ENCODE measurements around the gene CNN2.

Gene CNN2

DNA sequence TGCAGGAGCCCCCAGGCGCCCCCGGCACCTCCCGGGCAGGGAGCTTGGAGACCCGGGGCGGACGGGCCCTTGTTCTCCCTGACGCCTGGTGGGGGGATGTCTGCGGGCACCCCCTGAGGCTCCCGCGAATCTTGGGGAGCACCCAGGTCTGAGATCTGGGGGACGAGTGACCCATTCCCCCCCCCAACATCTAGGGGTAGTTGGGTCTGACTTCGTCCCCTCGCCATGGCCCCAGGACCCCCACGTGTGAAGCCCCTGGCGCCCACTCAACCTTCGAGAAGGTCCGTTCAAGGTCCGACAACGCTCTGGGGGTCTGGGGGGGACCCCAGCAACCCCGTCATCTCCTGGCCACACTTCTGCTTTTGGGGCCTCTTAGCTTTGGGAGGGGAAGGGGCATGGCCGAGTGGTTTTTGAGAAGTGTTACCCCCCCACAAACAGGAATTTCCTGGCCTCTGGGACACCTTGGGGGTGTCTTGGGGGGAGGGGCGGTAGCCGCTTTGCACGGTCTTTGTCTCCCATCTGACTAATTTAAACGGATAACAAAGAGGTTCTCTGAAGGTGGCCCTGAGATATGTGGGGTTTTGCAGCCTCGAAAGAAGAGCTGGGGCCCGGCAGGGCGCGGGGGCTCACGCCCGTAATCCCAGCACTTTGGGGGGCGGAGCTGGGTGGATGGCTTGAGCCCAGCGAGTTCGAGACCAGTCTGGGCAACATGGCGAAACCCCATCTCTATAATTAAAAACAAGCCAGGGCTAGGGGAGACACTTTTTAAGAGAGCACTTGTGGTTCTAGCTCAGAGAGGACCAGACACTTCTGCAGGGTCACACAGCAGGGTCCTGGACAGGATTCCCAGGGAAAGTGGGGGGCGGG is 608 bp downstream of the CNN2 start:
- no peak for DNase-seq (ENCODE audit: low spot score)

DNA sequence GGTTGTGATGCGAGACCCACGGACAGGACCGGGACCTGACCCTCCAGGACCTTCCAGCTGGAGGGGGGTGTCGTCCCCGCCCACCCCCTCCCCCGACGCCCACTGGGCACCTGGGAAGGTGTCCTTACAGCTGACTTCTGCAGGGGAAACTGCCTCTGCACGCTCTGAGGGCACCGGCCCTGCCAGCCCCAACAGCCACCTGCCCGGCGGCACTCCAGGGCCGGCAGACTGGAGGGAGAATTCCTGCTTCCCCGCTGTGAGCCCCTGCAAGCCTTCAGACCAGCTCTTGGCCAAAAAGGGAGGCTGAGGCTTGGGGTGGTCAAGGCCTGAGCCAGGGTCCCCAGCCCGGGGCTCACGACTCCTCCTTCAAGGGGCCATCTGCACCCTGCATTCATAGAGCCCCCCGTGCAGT is 1.2 kb downstream of the CNN2 start:
- DNase-seq (ENCODE audit: low spot score): no peak

DNA sequence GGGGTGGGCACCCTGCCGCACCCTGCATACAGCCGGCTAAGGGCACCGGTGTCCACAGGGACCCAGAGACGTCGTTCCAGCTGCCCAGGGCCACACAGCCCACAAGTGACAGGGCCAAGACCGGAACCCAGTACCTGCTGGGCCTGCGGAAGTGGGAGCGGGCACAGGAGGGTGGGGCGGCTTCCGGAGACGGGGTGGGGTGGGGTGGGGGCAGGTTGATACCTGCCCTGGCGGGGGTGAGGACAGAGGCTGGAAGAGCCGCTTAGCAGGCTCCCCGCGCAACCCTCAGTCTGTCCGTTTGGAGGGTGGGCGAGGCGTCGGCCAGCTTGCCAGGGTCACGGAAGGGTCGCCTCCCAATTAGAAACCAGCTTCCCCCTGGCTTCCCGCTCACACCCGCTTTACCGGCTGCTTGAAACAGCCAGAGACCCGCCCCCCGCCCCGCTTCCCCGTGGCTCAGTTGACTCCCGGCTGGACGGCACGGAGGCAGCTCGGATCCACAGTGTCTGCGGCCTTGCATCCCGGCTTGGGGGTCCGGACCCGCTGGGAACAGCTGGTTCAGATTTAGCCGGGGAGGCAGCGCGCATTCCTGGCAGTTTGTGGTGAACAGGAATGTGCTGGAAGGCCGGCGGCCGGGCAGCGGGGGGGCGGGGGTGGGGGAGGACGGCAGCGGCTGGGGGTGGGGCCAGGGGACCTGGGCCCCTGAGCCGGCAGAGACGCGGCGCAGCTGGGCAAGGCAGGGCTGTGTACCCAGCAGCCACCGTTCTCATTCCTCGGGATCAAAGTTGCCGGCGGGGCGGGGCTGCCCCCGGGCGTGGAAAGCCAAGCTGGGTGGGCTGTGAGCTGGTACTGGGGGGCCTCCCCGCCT is 1.9 kb downstream of the CNN2 start:
- DNase-seq (ENCODE audit: low spot score): peak; percentile 63

DNA sequence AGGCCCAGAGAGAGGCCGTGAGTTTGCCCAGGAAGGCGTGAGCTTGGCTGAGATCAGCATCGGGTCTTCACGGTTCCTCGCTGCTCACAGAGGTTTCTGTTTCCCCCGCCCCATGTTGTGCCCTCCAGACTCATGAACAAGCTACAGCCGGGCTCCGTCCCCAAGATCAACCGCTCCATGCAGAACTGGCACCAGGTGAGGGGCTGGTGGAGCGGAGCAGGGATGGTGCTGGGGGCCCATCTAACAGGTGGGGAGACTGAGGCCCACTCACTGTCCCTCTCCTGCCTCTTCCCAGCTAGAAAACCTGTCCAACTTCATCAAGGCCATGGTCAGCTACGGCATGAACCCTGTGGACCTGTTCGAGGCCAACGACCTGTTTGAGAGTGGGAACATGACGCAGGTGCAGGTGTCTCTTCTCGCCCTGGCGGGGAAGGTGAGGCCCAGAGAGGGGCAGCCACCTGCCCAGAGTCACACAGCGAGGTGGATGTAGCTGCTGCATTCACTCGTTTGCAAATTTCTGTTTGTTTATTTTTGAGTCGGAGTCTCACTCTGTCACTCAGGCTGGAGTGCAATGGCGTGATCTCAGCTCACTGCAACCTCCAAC is 6.0 kb downstream of the CNN2 start:
- DNase-seq (ENCODE audit: low spot score): no peak

DNA sequence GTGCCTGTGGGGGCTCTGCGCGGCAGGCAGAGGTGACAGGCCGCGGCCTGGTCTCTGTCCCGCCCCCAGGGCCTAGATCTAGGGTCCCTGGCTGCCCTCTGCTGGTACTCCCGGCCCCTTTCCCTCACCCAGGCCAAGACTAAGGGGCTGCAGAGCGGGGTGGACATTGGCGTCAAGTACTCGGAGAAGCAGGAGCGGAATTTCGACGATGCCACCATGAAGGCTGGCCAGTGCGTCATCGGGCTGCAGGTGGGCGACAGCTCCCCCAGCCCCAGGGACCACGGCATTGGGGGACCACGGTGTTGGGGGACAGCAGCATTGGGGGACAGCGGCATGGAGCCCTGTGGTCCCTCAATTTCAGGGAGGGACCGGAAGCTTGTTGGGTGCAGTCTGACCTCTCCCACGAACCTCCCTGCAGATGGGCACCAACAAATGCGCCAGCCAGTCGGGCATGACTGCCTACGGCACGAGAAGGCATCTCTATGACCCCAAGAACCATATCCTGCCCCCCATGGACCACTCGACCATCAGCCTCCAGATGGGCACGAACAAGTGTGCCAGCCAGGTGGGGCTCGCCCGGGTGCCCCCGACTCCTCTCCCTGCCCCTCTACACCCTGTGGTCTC is 9.7 kb downstream of the CNN2 start:
- DNase-seq (ENCODE audit: low spot score): no peak

DNA sequence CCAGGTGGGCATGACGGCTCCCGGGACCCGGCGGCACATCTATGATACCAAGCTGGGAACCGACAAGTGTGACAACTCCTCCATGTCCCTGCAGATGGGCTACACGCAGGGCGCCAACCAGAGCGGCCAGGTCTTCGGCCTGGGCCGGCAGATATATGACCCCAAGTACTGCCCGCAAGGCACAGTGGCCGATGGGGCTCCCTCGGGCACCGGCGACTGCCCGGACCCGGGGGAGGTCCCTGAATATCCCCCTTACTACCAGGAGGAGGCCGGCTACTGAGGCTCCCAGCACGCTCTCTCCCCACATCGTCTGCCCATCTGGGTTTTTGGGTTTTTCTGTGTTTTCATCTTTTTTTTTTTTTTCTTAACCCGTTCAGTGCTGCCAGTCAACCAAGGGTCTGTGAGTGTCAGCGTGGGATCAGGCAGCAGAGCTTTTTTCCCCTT is 11.2 kb downstream of the CNN2 start:
- DNase-seq (ENCODE audit: low spot score): no peak

DNA sequence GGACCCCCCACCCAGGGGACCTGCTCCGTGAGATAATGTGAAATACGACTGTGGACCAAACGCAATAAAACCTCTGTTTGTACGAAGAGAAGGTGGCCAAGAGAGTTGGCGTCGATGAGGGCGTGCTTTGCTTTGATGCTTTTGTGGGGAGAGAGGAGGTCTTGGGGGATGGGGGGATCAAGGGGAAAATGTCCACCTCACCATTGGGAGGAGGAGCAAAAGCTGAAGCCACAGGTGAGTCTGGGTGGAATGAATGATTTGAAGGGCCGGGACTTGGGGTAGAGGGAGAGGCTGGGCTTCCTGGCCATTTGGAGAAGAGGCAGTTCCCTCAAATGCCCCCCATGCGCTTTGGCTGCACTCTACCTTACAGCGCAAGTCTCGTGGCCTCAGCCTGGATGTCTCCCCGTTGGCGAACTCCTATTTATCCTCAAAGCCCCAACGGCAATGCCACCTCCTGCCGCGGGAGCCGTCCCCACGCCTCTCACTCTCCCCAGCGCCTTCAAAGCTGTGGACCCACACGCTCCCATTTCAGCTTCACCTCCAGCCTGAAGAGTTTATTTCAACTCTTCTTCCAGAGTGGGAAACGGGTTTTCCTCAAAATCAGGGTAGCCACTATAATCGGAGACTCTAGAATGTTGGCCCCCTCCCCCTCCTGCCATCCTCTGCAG is 12.7 kb downstream of the CNN2 start:
- no peak for DNase-seq (ENCODE audit: low spot score)

DNA sequence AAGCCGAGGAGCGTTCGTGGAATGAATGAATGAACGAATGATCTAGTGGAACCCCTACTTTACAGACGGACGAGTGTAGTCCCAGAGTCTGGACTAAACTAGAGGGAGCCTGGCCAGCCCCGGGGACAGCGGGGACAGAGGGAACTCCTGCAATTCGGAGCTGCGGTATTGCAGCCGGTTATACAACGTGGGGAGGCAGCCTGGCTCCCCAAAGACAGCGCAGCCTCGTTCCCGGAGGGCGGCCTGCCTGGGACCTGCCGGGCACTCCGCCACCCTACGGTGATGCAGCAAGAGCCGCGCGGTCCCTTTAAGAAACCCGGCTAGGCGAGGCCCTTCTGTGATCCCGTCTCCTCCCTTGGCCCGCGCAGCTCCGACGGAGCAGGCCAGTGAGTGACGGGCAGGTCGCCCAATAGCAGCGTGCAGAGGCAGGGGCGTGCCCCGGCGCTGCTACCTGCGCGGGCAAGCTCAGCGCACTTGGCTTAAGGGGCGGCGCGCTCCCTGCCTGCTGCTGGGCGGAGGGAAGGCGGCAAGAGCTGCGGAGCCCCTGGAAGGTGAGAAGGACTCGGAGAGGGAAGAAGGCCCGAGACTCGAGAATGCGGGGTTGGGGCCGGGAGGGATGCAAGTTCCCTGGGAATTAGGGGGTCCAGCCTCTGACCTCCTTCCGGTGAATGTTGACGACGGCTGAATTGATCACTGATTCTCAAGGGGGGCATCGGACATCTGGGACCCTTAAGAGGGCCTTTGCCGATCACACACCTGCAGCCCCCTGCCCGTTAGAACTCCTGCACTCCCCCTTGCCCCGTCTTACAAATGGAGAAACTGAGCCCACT is 13.5 kb downstream of the CNN2 start, which contains the start of gene ABCA7:
Gene ABCA7, plus strand, starts transcription at position 462 of the 830 bp plus-strand sequence. CDS start 1,255 bp downstream, outside the sequence.
- DNase-seq (ENCODE audit: low spot score): peak; percentile 84

DNA sequence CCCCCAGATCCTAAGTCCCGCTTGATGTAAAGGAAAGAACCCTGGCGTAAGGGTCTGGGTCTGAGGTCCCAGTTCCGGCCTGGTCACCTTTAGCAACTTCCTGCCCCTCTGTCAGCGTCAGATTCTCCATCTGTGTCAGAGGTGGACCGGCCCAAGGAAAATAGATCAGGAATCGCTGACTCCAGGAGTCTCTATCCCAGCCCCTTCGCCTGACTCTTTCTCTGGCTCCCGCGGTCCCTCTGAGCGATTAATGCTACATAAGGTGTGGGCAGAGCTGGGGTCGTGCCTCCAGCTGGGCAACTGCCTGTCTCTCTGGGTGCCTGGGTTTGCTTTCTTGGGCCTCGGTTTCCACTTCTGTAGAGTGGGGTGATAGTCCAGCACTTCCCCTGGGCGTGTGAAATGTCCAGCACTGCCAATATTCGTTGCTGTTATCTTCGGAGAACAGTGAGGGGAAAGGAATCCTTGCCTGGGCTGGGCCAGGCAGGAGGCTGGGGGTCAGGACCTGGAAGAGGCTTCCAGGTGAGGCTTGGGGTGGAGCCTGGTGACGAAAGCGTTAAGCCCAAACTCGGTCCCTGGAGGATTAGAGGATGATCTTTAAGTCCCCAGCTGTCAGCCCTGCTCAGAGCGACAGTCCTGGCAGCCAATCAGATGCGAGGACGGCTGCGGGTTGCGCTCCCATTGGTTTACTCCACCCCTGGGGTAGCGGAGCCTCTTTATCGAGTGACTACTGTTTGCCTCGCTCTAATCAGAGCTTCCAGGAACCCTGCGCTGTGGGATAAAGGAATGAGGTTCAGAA is 14.3 kb downstream of the CNN2 start:
- peak; percentile 91 for DNase-seq (ENCODE audit: low spot score)

DNA sequence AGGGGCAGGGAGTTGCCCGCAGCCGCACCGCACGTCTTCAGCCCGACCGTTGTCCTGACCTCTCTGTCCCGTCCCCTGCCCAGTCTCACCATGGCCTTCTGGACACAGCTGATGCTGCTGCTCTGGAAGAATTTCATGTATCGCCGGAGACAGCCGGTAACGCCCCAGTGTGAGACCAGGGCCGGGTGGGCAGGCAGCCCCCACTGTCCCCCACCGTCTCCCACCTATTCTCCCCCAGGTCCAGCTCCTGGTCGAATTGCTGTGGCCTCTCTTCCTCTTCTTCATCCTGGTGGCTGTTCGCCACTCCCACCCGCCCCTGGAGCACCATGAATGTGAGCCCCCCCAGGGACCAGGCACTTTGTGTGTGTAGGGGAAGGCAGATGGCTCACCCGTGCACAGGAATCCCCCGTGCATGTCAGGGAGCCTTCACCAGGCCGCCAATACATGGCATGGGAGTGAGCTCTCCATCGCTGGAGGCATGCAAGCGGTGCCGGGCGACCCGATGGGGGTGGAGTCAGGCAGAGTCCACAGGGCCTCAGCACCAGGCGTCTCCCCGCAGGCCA is 14.9 kb downstream of the CNN2 start:
- DNase-seq (ENCODE audit: low spot score): no peak

DNA sequence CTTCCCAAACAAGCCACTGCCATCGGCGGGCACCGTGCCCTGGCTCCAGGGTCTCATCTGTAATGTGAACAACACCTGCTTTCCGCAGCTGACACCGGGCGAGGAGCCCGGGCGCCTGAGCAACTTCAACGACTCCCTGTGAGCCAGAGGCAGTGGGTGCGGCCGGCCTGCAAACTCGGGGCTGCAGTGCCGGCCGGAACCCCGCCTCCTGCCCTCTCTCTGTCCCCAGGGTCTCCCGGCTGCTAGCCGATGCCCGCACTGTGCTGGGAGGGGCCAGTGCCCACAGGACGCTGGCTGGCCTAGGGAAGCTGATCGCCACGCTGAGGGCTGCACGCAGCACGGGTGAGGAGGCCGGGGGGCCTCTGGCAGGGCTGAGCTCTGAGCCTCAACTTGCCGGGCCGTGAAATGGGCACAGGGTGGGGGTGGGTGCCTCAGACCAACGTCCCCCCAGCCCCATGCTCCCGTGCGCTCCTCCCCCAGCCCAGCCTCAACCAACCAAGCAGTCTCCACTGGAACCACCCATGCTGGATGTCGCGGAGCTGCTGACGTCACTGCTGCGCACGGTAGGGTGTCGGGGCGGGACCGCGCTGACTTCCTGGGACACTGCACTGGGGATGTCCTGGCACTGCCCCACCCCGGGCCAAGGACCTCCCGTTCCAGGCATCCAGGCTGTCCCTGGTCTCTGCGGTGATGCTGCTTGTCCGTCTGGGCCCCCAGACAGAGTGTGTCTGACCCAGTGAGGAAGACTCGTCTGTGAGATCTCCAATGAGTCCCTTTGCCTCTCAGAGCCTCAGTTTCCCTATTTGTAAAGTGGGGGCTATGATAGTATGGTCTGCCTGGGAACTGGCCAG is 15.7 kb downstream of the CNN2 start:
- DNase-seq (ENCODE audit: low spot score): no peak

DNA sequence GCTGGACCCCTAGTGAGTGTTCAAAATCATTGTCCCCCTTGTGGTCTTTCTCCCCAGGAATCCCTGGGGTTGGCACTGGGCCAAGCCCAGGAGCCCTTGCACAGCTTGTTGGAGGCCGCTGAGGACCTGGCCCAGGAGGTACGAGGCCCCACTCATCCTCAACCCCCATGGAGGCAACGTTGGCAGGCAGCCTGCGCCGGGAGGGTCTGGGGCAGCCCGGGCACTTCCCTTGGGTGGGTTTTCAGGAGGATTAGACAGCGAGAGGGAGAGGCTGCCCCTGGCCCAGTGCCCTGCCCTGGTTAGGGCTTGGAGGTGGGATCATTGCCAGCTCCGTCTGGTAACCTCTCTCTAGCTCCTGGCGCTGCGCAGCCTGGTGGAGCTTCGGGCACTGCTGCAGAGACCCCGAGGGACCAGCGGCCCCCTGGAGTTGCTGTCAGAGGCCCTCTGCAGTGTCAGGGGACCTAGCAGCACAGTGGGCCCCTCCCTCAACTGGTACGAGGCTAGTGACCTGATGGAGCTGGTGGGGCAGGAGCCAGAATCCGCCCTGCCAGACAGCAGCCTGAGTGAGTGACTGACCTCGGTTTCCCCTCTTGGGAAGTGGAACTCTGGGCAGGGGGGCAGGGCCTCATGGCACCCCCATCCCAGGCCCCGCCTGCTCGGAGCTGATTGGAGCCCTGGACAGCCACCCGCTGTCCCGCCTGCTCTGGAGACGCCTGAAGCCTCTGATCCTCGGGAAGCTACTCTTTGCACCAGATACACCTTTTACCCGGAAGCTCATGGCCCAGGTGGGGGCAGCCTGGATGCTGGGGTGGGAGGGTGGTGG is 16.5 kb downstream of the CNN2 start:
- no peak for DNase-seq (ENCODE audit: low spot score)

DNA sequence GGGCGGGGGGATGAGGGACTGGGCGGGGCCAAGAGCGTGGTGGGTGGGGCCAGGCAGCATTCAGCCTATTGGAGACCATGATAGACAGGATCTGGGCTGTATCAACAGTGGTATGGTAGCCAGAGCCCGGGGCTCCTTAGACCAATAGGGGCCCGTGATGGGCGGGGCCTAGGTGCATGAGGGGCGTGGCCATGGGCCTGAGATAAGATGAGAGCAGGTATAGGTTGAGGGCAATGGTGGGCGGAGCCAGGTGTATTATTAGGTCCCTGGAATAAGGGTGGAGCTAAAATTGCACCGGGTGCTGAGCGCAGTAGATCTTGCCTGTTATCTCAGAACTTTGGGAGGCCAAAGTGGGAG is 18.8 kb downstream of the CNN2 start:
- peak; percentile 63 for DNase-seq (ENCODE audit: low spot score)

DNA sequence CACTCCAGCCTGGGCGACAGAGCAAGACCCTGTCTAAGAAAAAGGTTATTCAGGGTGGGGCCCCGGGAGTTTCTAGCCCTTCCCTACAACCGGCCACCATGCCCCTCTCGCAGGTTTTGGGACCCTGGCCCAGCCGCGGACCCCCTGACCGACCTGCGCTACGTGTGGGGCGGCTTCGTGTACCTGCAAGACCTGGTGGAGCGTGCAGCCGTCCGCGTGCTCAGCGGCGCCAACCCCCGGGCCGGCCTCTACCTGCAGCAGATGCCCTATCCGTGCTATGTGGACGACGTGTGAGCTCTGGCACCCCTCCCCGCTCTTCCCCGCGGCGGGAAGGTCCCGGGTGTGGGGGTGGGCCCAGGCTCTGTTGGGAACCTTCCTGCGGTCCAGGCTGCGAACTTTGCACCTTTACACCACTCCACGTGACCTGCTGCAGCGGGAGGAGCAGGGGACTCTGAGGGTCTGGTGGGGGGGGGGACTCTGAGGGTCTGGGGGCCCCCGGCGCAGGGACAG is 19.8 kb downstream of the CNN2 start:
- no peak for DNase-seq (ENCODE audit: low spot score)

DNA sequence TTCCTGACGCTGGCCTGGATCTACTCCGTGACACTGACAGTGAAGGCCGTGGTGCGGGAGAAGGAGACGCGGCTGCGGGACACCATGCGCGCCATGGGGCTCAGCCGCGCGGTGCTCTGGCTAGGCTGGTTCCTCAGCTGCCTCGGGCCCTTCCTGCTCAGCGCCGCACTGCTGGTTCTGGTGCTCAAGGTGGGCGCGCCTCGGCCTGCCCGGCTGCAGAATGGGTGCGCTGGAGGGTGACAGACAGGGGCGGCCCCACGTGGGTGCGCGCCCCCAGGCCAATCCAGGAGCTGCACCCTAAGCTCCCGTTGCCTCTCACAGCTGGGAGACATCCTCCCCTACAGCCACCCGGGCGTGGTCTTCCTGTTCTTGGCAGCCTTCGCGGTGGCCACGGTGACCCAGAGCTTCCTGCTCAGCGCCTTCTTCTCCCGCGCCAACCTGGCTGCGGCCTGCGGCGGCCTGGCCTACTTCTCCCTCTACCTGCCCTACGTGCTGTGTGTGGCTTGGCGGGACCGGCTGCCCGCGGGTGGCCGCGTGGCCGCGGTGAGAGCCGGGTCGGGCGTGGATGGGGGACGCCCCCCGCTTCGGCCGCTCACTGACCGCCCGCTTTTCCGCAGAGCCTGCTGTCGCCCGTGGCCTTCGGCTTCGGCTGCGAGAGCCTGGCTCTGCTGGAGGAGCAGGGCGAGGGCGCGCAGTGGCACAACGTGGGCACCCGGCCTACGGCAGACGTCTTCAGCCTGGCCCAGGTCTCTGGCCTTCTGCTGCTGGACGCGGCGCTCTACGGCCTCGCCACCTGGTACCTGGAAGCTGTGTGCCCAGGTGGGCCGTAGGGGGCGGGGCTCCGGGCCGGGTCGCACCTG is 20.7 kb downstream of the CNN2 start:
- DNase-seq (ENCODE audit: low spot score): no peak

DNA sequence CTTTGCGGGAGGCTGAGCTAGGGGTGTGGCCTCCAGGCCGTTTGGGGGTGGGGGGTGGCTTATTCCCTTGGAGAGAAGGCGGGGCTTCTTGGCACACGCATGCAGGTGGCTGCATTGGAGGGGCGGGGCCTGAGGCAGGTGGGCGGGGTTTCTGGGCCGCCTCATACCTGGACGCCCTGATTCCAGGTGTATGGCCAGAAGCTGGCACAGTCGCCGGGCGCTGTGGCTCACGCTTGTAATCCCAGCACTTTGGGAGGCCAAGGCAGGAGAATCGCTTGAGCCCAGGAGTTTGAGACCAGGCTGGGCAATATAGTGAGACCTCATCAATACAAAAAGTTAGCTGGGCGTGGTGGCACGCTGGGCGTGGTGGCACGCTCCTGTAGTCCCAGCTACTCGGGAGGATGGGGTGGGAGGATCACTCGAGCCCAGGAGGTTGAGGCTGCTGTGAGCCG is 21.3 kb downstream of the CNN2 start:
- DNase-seq (ENCODE audit: low spot score): no peak

Measured in COLO829 (cell line).